GM19395 (cell line): ENCODE measurements around the gene CTNNA1.

Experiments used
- ATAC-seq: cut with Tn5 transposase; IDR thresholded peaks from one replicate; pipeline ENCODE4 v1.9.1; 2021; ENCODE audit warnings: mild to moderate bottlenecking, moderate library complexity; ENCODE audit not compliant: unreplicated experiment

The CTNNA1 gene

DNA sequence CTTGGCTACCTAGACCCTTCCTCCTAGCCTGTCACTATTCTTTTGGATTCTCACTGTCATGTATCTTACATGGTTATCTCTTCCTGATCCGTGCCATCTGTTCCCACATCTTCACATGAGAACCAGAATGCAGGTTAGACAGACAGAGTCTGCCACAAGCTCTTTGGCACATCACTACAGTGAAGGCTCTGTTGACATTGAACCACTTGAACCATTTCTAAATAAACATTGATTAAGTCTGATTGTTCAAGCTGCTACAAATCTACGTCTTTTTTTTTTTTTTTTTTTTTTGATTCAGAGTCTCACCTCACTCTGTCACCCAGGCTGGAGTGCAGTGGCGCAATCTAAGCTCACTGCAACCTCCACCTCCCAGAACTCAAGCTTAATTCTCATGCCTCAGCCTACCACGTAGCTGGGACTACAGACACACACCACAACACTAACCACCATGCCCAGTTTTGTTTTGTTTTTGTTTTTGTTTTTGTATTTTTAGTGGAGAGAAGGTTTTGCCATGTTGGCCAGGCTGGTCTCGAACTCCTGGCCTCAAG is 207.0 kb downstream of the CTNNA1 start:
- ATAC-seq = no peak

- no peak for ATAC-seq
These were observed 208.0 kb downstream of the CTNNA1 start for GRCh38 chr5:138961221-138961620.

GRCh38 chr5:138961729-138962128 is 208.5 kb downstream of the CTNNA1 start:
- no peak for ATAC-seq

DNA sequence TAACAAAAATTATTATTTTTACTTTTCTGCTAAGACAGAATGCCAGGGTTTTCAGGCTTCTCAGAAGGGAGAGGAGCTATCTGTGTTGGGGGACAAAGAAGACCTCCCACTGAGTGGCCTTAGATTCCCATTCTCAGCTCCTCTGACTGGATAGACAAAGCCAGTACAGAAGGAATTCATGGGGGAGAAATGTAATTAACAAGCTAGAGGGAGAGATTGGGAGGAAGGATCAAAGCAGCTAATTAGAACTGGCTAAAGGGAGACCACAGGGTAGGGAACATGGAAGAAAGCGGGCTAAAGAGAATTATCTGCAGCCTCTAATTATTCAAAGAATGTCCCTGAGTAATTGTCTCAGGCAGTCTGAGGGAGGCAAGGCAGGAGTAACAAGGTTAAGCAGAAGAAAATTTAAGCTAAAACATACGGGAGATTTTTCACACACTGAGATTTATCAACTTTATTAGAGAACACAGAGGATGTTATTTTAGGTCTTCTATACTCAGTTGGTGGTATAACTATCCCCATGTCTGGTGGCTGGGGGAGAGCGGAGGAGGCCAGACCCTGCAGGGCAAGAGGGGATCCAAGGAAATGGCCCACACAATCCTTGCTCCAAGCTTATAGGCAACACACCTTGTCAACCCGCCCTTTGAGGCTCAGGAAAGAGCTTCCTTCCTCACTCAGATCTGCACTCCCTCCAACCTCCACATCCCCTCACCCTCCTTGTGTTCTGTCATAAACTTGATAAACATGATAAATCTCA is 209.6 kb downstream of the CTNNA1 start:
- no peak for ATAC-seq

DNA sequence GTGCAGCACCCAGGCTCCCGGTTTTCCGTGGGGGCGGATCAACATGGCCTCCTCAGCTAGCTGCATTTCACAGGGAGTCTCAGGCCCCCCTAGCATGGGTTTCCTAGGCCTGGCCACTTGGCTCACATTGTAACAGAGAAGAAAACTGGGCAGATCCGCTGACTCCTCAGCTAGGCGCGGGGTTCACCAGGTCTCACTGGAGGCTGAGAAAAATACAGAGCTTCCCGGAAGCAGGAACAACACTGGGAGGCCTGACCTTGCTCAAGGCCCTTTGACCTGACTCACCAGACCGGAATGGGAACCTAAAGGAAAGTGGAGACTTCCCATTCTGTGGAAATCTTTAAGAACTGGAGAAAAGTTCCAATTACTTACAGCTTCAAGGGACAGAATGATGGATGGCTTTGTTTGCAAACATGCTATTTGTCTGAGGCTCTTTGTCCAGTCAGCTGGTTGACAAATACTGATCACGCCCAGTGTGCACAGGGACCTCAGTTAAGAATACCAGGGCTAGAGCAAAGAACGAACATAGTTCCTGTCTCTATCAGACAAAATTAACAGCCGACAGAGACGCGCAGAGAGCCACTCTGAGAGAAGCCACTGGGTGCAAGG is 210.6 kb downstream of the CTNNA1 start:
- no peak for ATAC-seq

DNA sequence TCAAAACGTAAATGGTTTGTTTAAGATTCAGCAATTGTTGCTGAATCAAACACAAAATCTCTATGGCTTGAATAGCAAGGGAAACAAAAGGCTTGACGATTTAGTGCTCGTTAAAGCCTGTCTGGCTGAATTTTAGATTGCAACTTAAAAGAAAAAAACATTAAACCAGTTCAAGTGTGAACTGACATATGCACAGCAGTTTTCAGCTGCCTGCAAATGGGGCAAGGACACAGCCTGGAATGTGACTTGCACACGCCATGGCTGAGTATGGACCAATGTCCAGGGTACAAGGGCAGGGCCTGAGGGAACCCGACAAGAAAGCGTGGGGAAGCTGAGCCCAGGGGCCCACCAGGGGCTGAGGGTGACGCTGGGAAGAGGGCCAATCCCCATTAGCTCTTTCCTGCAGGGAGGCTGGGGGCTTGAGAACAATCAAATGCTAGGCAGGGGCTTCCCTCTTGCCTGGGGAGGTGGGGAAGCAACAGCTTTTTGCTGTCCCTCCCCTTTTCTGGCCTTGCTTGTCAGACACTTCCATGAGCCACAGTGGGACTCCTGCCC is 211.5 kb downstream of the CTNNA1 start:
- no peak for ATAC-seq

DNA sequence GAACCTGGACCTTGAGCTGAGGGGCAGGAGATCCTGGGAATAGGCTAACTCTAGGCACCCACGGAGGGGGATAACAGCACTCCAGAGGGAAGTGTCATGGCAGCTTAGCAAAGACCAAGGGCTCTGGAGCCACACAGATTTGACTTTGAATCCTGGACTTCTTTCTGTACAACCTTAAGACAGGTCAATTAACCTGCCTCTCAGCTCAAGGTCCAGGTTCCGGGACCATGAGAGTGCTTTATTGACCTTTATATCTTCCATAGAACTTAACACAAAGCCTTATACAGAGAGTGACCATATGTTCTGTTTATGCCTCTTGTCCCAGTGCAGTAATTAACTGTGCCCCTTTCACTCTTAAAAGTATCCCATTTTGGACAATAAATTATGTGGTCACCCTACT is 212.4 kb downstream of the CTNNA1 start:
- no peak for ATAC-seq

- no peak for ATAC-seq
These were observed 213.2 kb downstream of the CTNNA1 start for GRCh38 chr5:138966236-138966985.

- ATAC-seq = no peak
These were observed 214.7 kb downstream of the CTNNA1 start for GRCh38 chr5:138967791-138968448.

DNA sequence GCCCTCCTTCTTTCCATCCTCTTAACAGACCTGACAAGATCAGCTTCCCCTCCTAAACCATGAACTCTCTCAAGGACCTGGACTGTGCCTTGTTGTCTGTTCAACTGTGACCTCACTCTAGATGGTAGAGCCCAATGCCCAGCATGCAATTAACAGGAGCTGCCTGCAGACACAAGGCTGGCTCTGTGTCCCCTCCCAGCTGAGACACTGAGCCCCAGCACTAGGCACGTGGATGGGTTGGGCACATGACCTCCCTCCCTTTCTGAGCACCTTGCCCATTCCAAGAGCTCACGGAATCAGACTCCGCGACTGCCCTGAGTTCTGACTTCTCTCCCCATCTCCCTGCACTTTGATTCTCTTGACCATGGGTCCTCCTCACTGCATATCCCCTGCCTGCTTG is 215.4 kb downstream of the CTNNA1 start:
- ATAC-seq = no peak

DNA sequence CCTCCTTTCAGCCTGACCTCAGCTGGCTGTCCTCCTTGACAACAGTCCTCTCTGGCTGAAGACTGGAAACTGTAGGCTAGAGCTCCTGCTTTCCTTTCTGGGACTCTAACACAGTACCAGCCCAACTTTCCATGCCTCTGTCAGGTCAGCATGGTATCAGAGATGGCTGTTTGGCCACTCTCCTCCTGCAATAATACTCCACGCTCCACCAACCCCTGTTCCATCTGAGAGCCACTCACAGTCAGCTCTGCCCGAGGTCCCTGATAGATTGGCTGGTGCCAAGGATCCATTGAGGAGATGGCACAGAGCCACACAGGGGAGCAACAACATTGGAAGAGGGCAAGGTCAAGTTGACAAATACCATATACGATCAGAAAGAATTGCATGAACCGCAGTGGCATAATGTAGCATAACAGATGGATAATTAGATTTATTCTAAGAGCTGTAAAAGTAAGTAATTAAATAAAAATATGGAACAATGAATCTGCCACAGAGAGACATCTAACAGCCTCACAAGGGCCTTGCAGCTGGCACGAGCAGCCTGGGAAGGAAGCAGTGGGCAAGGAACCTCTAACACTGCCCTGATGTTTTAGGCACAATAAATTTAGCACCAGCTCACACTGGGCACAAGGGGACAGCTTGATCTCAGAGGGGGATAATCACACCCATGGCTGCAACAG is 216.2 kb downstream of the CTNNA1 start:
- ATAC-seq = no peak

- no peak for ATAC-seq
These were observed 219.0 kb downstream of the CTNNA1 start for GRCh38 chr5:138972230-138972629.

DNA sequence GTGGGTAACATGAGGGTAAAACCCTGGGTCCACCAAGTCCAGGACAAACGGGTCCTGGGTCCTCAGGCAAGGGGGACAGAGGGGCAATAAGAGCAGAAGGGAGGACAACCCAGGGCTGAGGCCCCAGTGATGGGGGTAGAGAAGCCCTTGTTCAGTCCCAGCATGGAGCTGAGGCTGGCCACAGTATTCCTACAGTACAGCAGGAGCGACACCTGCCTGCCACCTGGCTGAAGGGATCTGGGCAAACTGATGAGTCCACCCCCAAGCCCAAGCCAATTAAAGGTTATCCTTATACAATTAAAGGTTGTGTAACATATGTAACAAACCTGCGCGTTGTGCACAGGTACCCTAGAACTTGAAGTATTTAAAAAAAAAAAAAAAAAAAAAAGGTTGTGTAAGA is 219.6 kb downstream of the CTNNA1 start:
- no peak for ATAC-seq

- ATAC-seq = no peak
These were observed 221.2 kb downstream of the CTNNA1 start for GRCh38 chr5:138974227-138975063.

- ATAC-seq = no peak
These were observed 222.0 kb downstream of the CTNNA1 start for GRCh38 chr5:138975098-138975847.

GRCh38 chr5:138978080-138978479 is 224.9 kb downstream of the CTNNA1 start:
- ATAC-seq = no peak

- no peak for ATAC-seq
These were observed 225.4 kb downstream of the CTNNA1 start for GRCh38 chr5:138978581-138978980.

DNA sequence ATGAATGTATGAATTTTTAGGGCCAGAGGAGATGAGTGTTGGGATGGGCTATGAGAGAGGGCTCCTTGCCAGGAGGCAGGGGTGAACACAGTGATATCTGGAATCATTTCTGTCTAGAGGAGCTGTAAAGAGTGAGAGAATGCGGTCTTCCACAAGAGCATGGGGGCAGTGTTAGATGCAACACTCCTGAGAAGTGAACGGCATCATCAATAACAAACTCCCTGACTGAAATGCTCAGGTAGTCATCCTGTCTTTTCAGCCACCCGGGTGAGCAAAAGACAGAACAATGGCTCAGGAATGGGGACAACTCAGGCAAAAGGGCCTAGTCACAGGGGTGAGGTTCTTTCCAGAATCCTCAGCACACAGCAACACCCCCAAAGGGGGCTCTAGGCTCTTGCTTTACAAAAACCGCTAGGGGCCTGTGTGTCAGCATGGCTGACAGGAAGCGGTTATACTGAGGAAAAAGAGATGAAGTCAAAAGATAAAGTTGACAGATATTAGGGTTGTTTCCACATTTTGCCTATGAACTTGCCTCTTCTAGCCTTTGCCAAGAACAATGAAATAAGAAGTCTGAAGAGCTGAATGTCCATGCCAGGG is 226.6 kb downstream of the CTNNA1 start:
- ATAC-seq = no peak
